ENCODE data around the gene HNMT.
A peak's percentile ranks its signal among the peaks of the same experiment; 100 is the strongest.

HNMT gene

DNA sequence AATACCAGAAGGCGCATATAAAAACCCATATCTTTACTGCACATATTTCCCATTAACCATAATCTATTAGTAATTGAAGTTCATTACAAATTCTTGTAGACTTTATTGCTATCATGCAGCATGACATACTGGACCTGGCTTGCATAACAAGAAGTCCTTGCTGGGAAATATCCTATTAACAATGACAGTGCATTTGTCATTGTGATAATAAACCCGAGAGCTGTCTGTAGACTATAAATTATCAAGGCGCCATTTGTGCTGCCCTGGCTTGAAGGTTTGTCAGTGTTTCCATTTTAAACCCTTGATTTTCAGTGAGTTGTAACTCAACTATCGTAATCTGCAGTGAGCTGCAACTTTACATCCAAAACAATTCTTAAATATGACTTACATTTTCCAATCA lies 59.0 kb downstream of the HNMT start (continued):
- TF ChIP-seq CSDC2 (CRISPR knock-in tag; IDR thresholded peaks at IDR 0.05), result peak; percentile 90; the same call in 1 of the 2 replicates
- TF ChIP-seq BACH2 (CRISPR knock-in tag; IDR thresholded peaks at IDR 0.05; ENCODE audit: borderline replicate concordance), result no peak
- TF ChIP-seq ESRRG (CRISPR knock-in tag; IDR thresholded peaks at IDR 0.05), result peak; percentile 84; the same call in 1 of the 2 replicates
- peak; percentile 96 for TF ChIP-seq GLIS3 (CRISPR knock-in tag; IDR thresholded peaks at IDR 0.05)
- TF ChIP-seq, protein P1, sequence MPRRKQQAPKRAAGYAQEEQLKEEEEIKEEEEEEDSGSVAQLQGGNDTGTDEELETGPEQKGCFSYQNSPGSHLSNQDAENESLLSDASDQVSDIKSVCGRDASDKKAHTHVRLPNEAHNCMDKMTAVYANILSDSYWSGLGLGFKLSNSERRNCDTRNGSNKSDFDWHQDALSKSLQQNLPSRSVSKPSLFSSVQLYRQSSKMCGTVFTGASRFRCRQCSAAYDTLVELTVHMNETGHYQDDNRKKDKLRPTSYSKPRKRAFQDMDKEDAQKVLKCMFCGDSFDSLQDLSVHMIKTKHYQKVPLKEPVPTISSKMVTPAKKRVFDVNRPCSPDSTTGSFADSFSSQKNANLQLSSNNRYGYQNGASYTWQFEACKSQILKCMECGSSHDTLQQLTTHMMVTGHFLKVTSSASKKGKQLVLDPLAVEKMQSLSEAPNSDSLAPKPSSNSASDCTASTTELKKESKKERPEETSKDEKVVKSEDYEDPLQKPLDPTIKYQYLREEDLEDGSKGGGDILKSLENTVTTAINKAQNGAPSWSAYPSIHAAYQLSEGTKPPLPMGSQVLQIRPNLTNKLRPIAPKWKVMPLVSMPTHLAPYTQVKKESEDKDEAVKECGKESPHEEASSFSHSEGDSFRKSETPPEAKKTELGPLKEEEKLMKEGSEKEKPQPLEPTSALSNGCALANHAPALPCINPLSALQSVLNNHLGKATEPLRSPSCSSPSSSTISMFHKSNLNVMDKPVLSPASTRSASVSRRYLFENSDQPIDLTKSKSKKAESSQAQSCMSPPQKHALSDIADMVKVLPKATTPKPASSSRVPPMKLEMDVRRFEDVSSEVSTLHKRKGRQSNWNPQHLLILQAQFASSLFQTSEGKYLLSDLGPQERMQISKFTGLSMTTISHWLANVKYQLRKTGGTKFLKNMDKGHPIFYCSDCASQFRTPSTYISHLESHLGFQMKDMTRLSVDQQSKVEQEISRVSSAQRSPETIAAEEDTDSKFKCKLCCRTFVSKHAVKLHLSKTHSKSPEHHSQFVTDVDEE (CRISPR knock-in tag; IDR thresholded peaks at IDR 0.05), result peak; percentile 80
- no peak for TF ChIP-seq PPARA (CRISPR knock-in tag; IDR thresholded peaks at IDR 0.05; ENCODE audit: borderline replicate concordance)
- peak; percentile 56; the same call in 1 of the 2 replicates for TF ChIP-seq ZFP3 (CRISPR knock-in tag; IDR thresholded peaks at IDR 0.05)
- TF ChIP-seq, protein P2, sequence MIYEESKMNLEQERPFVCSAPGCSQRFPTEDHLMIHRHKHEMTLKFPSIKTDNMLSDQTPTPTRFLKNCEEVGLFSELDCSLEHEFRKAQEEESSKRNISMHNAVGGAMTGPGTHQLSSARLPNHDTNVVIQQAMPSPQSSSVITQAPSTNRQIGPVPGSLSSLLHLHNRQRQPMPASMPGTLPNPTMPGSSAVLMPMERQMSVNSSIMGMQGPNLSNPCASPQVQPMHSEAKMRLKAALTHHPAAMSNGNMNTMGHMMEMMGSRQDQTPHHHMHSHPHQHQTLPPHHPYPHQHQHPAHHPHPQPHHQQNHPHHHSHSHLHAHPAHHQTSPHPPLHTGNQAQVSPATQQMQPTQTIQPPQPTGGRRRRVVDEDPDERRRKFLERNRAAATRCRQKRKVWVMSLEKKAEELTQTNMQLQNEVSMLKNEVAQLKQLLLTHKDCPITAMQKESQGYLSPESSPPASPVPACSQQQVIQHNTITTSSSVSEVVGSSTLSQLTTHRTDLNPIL (CRISPR knock-in tag; IDR thresholded peaks at IDR 0.05; ENCODE audit: low read depth), result peak; percentile 96

DNA sequence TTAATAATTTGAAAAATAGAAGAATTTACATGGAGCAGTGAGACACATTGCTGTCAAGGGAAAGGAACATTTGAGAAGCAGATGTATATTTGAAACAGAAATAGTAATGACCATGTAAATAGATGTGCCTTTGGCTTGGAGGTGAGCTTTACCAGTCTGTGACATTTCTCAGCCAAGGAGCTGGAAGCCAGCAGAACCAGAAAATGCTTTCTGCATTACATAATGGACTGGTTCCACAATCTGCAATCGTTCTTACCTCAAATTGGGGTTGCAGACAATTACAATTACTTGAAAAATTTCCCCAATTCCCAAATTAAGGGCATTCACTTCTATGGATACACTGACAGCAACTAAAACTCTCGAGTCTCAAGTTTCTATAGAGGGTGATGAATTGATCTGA lies 59.7 kb downstream of the HNMT start:
- ATAC-seq, result no peak
- TF ChIP-seq, protein P3, sequence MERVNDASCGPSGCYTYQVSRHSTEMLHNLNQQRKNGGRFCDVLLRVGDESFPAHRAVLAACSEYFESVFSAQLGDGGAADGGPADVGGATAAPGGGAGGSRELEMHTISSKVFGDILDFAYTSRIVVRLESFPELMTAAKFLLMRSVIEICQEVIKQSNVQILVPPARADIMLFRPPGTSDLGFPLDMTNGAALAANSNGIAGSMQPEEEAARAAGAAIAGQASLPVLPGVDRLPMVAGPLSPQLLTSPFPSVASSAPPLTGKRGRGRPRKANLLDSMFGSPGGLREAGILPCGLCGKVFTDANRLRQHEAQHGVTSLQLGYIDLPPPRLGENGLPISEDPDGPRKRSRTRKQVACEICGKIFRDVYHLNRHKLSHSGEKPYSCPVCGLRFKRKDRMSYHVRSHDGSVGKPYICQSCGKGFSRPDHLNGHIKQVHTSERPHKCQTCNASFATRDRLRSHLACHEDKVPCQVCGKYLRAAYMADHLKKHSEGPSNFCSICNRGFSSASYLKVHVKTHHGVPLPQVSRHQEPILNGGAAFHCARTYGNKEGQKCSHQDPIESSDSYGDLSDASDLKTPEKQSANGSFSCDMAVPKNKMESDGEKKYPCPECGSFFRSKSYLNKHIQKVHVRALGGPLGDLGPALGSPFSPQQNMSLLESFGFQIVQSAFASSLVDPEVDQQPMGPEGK (CRISPR knock-in tag; IDR thresholded peaks at IDR 0.05; ENCODE audit: borderline replicate concordance), result no peak
- TF ChIP-seq OSR1 (CRISPR knock-in tag; IDR thresholded peaks at IDR 0.05) (no peak), ISL1 (CRISPR knock-in tag; IDR thresholded peaks at IDR 0.05) (peak; percentile 16; the same call in 1 of the 2 replicates), ZNF565 (CRISPR knock-in tag; conservative IDR thresholded peaks at IDR 0.05; ENCODE audit: low read depth) (no peak)
- TF ChIP-seq, protein P1 (CRISPR knock-in tag; IDR thresholded peaks at IDR 0.05), result no peak
- TF ChIP-seq, protein P4, sequence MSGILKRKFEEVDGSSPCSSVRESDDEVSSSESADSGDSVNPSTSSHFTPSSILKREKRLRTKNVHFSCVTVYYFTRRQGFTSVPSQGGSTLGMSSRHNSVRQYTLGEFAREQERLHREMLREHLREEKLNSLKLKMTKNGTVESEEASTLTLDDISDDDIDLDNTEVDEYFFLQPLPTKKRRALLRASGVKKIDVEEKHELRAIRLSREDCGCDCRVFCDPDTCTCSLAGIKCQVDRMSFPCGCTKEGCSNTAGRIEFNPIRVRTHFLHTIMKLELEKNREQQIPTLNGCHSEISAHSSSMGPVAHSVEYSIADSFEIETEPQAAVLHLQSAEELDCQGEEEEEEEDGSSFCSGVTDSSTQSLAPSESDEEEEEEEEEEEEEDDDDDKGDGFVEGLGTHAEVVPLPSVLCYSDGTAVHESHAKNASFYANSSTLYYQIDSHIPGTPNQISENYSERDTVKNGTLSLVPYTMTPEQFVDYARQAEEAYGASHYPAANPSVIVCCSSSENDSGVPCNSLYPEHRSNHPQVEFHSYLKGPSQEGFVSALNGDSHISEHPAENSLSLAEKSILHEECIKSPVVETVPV (CRISPR knock-in tag; IDR thresholded peaks at IDR 0.05), result no peak

DNA sequence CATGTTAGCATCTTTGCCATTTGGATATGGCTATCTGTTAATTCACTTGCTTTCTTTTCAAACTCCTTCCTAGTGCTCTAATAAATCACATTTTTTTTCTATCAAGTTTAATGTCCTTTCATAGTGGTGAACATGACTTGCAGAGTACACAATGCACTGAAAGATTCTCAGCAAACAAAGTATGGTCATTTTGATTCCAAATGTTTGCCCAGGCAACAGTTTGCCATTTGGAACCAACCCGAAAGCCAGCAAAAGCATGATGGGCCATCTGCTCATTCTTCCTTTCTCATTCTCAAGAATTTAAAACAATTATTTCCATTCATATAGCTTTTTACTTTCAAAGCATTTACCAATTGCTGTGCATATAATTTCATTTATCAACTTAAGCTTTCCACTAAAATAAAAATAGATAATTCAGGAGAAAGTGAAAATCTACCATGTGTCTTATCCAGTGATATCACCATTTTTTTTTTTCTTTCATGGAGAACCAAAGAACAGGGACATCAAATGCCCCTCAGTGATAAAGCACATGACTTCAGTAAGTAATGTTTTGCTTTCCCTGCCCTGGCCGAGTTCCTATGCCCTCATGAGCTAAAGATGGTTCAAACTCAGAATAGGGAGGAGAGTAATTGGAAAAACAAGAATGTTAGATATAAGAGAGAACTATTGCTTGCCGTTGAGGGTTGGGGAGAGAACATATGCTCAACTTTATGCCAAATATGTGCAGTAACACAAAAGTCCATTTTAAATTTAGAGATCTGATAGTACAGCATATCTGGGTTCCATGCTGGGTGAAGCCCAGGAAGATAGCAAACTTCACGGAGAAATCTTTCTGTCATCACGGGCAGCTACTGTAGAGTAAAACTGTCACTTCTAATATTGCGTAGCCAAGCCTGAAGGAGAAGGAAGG lies 62.1 kb downstream of the HNMT start:
- ATAC-seq, result no peak
- no peak for TF ChIP-seq CSDC2 (CRISPR knock-in tag; IDR thresholded peaks at IDR 0.05)
- TF ChIP-seq PPARA (CRISPR knock-in tag; IDR thresholded peaks at IDR 0.05; ENCODE audit: borderline replicate concordance), result no peak
- TF ChIP-seq ISL1 (CRISPR knock-in tag; IDR thresholded peaks at IDR 0.05), result no peak
- TF ChIP-seq GLIS3 (CRISPR knock-in tag; IDR thresholded peaks at IDR 0.05), result no peak
- TF ChIP-seq, protein P4 (CRISPR knock-in tag; IDR thresholded peaks at IDR 0.05), result no peak
- TF ChIP-seq ESRRG (CRISPR knock-in tag; IDR thresholded peaks at IDR 0.05), result no peak
- TF ChIP-seq, protein P5, sequence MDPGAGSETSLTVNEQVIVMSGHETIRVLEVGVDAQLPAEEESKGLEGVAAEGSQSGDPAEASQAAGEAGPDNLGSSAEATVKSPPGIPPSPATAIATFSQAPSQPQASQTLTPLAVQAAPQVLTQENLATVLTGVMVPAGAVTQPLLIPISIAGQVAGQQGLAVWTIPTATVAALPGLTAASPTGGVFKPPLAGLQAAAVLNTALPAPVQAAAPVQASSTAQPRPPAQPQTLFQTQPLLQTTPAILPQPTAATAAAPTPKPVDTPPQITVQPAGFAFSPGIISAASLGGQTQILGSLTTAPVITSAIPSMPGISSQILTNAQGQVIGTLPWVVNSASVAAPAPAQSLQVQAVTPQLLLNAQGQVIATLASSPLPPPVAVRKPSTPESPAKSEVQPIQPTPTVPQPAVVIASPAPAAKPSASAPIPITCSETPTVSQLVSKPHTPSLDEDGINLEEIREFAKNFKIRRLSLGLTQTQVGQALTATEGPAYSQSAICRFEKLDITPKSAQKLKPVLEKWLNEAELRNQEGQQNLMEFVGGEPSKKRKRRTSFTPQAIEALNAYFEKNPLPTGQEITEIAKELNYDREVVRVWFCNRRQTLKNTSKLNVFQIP (CRISPR knock-in tag; IDR thresholded peaks at IDR 0.05; ENCODE audit: borderline replicate concordance, low read depth), result no peak
- TF ChIP-seq TCF4 (CRISPR knock-in tag; IDR thresholded peaks at IDR 0.05; ENCODE audit: borderline replicate concordance), result no peak

Data from SK-N-SH treated with all-trans-retinoic acid at 6 μM for 48 hours (cell line).